ENCODE results near the gene PSMC1. TPM values are rescaled to one million over a fixed set of nuclear protein-coding genes. Genes with fewer than 3 reads are reported as not detected.
A peak's percentile ranks its signal among the peaks of the same experiment; 100 is the strongest.
"Not testable (repeated sequence)": the region's sequence is repeated elsewhere in the genome, so short reads cannot be mapped to it uniquely, and the experiment has no call there.

The PSMC1 gene
- total RNA-seq = 10 to 100 TPM; 50.7 to 67.9 (median 53.3) TPM
- total RNA-seq (2013) = 72.1 TPM
- total RNA-seq = 37.3 to 209 (median 57.0) reads per million in 29 experiments

- ATAC-seq (replicated peaks in 1 of 4) = peak; percentile 96 to 99 (median 98)
- under 1% methylated on average over 40 of the region's 55 CpGs for WGBS (ENCODE audit: insufficient coverage)
- no peaks in the 10 kb centered on the region for H3K9me3 ChIP-seq
- Mint-ChIP-seq H3K27me3 (peaks cover 8 to 24% of the 10 kb centered on the region in 2 donors), H3K4me3 (peak within 1 kb of the TSS; percentile 97 to 99 (median 98)), H3K36me3 (peaks cover 18% of the 10 kb centered on the region), H3K27ac (peak within 1 kb of the TSS; percentile 94 to 96), H3K4me1 (peaks cover 33 to 34% (median 33%) of the 10 kb centered on the region in 3 donors), H3K9me3 (peaks cover 0 to 5% (median 0%) of the 10 kb centered on the region in 3 donors)
- peaks cover 0 to 8% of the 10 kb centered on the region in 2 experiments for H3K27me3 ChIP-seq (replicated peaks in 1 of 2; ENCODE audit: control insufficient read depth in 2 of 2, extremely low read depth in 1 of 2, insufficient read depth in 2 of 2, low read length in 1 of 2)
- POLR2A ChIA-PET = interaction anchor here in 1 of 2 donors (0.5 to 0.9 kb wide), 3 partner anchors 303 to 888 kb away, joined by 3 read pairs; no protein-coding TSS in a partner anchor
- H3K4me3 ChIP-seq (ENCODE audit: control insufficient read depth in 1 of 2, extremely low read depth in 1 of 2, low read length in 1 of 2) = peak within 1 kb of the TSS; percentile 88 to 90
- peak; percentile 68 to 90 (median 81) for DNase-seq
- CTCF ChIA-PET = interaction anchor here in 1 of 2 donors (0.9 to 1.5 kb wide), 2 partner anchors 9 to 11 kb away, joined by 3 to 4 read pairs; no protein-coding TSS in a partner anchor
- peaks cover 8 to 9% of the 10 kb centered on the region in 2 experiments for H3K4me1 ChIP-seq (ENCODE audit: control insufficient read depth in 1 of 2, extremely low read depth in 1 of 2, insufficient read depth in 2 of 2, low read length in 2 of 2)
- peak within 1 kb of the TSS; percentile 69 for H3K27ac ChIP-seq (ENCODE audit: low read length)
- H3K36me3 ChIP-seq (ENCODE audit: control insufficient read depth in 2 of 2, extremely low read depth in 1 of 2, insufficient read depth in 1 of 2, low read length in 1 of 2) = peaks cover 0 to 17% of the 10 kb centered on the region in 2 donors
Observed at GRCh38 chr14:90256354-90257131, at the start of gene PSMC1. TSS of gene PSMC1 (plus strand) at chr14:90256553. CDS start at chr14:90256598, 45 bp downstream.

GRCh38 chr14:90213099-90213748 lies 43.1 kb upstream of the PSMC1 start:
- H3K4me1 Mint-ChIP-seq = no peaks in the 10 kb centered on the region

GRCh38 chr14:90228478-90228877 lies 27.9 kb upstream of the PSMC1 start:
- H3K4me3 ChIP-seq (ENCODE audit: control insufficient read depth in 1 of 2, extremely low read depth in 1 of 2, low read length in 1 of 2) = no peak overlapping the region
- no peak overlapping the region for H3K27ac Mint-ChIP-seq
- H3K27ac ChIP-seq (ENCODE audit: low read length) = no peak overlapping the region
- ATAC-seq (replicated peaks in 1 of 4) = no peak
- no peaks in the 10 kb centered on the region for H3K36me3 Mint-ChIP-seq
- peaks cover 0 to 17% (median 4%) of the 10 kb centered on the region in 3 donors for H3K9me3 Mint-ChIP-seq
- WGBS (ENCODE audit: insufficient coverage) = no CpG with 5 or more reads among the region's 4 CpGs
- H3K4me1 Mint-ChIP-seq = no peaks in the 10 kb centered on the region
- no peaks in the 10 kb centered on the region for H3K27me3 ChIP-seq (replicated peaks in 1 of 2; ENCODE audit: control insufficient read depth in 2 of 2, extremely low read depth in 1 of 2, insufficient read depth in 2 of 2, low read length in 1 of 2)
- peaks cover 6 to 7% of the 10 kb centered on the region in 2 donors for H3K27me3 Mint-ChIP-seq
- no peak for DNase-seq
- no peaks in the 10 kb centered on the region for H3K4me1 ChIP-seq (ENCODE audit: control insufficient read depth in 1 of 2, extremely low read depth in 1 of 2, insufficient read depth in 2 of 2, low read length in 2 of 2)
- H3K36me3 ChIP-seq (ENCODE audit: control insufficient read depth in 2 of 2, extremely low read depth in 1 of 2, insufficient read depth in 1 of 2, low read length in 1 of 2) = no peaks in the 10 kb centered on the region
- ChIA-PET CTCF (no interaction called here), POLR2A (no interaction called here)
- no peaks in the 10 kb centered on the region for H3K9me3 ChIP-seq
- no peak overlapping the region for H3K4me3 Mint-ChIP-seq

More at GRCh38 chr14:90213099-90213748, 43.1 kb upstream of the PSMC1 start:
- H3K27ac ChIP-seq (ENCODE audit: low read length) = no peak overlapping the region
- peaks cover 0 to 5% (median 0%) of the 10 kb centered on the region in 3 donors for H3K9me3 Mint-ChIP-seq
- POLR2A ChIA-PET = no interaction called here
- no peak overlapping the region for H3K4me3 Mint-ChIP-seq
- 74% methylated on average over 4 of the region's 7 CpGs for whole genome bisulfite sequencing (ENCODE audit: insufficient coverage)
- CTCF ChIA-PET = no interaction called here
- no peaks in the 10 kb centered on the region for H3K36me3 ChIP-seq (ENCODE audit: control insufficient read depth in 2 of 2, extremely low read depth in 1 of 2, insufficient read depth in 1 of 2, low read length in 1 of 2)
- no peaks in the 10 kb centered on the region for H3K36me3 Mint-ChIP-seq
- no peak for ATAC-seq (replicated peaks in 1 of 4)
- no peak for DNase-seq
- H3K9me3 ChIP-seq = no peaks in the 10 kb centered on the region
- peaks cover 28 to 33% of the 10 kb centered on the region in 2 donors for H3K27me3 Mint-ChIP-seq
- no peak overlapping the region for H3K27ac Mint-ChIP-seq
- no peaks in the 10 kb centered on the region for H3K4me1 ChIP-seq (ENCODE audit: control insufficient read depth in 1 of 2, extremely low read depth in 1 of 2, insufficient read depth in 2 of 2, low read length in 2 of 2)
- H3K4me3 ChIP-seq (ENCODE audit: control insufficient read depth in 1 of 2, extremely low read depth in 1 of 2, low read length in 1 of 2) = no peak overlapping the region
- H3K27me3 ChIP-seq (replicated peaks in 1 of 2; ENCODE audit: control insufficient read depth in 2 of 2, extremely low read depth in 1 of 2, insufficient read depth in 2 of 2, low read length in 1 of 2) = peaks cover 0 to 11% of the 10 kb centered on the region in 2 experiments

- H3K9me3 Mint-ChIP-seq; H3K4me1 ChIP-seq (ENCODE audit: control insufficient read depth in 1 of 2, extremely low read depth in 1 of 2, insufficient read depth in 2 of 2, low read length in 2 of 2); H3K4me3 ChIP-seq (ENCODE audit: control insufficient read depth in 1 of 2, extremely low read depth in 1 of 2, low read length in 1 of 2); H3K4me1 Mint-ChIP-seq; CTCF ChIA-PET; H3K27ac Mint-ChIP-seq; H3K27me3 ChIP-seq (replicated peaks in 1 of 2; ENCODE audit: control insufficient read depth in 2 of 2, extremely low read depth in 1 of 2, insufficient read depth in 2 of 2, low read length in 1 of 2); ATAC-seq (replicated peaks in 1 of 4); H3K27ac ChIP-seq (ENCODE audit: low read length); H3K27me3 Mint-ChIP-seq; H3K36me3 ChIP-seq (ENCODE audit: control insufficient read depth in 2 of 2, extremely low read depth in 1 of 2, insufficient read depth in 1 of 2, low read length in 1 of 2); H3K4me3 Mint-ChIP-seq; DNase-seq; H3K36me3 Mint-ChIP-seq; POLR2A ChIA-PET; H3K9me3 ChIP-seq: not testable (repeated sequence)
- no CpG with 5 or more reads among the region's 1 CpG for WGBS (ENCODE audit: insufficient coverage)
Observed at GRCh38 chr14:90229942-90230341, 26.4 kb upstream of the PSMC1 start.

- Mint-ChIP-seq H3K36me3 (peaks cover 4% of the 10 kb centered on the region), H3K27ac (no peak overlapping the region), H3K4me3 (no peak overlapping the region), H3K4me1 (peaks cover 0 to 10% (median 2%) of the 10 kb centered on the region in 3 donors), H3K9me3 (peaks cover 7 to 26% (median 21%) of the 10 kb centered on the region in 3 donors), H3K27me3 (peaks cover 20 to 22% of the 10 kb centered on the region in 2 donors)
- peaks cover 0 to 29% of the 10 kb centered on the region in 2 experiments for H3K27me3 ChIP-seq (replicated peaks in 1 of 2; ENCODE audit: control insufficient read depth in 2 of 2, extremely low read depth in 1 of 2, insufficient read depth in 2 of 2, low read length in 1 of 2)
- POLR2A ChIA-PET = no interaction called here
- peak; percentile 52 to 70 (median 62) for ATAC-seq (replicated peaks in 1 of 4)
- peak in 32 of 35 experiments; percentile 8 to 68 (median 46) for DNase-seq
- H3K4me1 ChIP-seq (ENCODE audit: control insufficient read depth in 1 of 2, extremely low read depth in 1 of 2, insufficient read depth in 2 of 2, low read length in 2 of 2) = peaks cover 0 to 4% of the 10 kb centered on the region in 2 experiments
- no peaks in the 10 kb centered on the region for H3K36me3 ChIP-seq (ENCODE audit: control insufficient read depth in 2 of 2, extremely low read depth in 1 of 2, insufficient read depth in 1 of 2, low read length in 1 of 2)
- H3K27ac ChIP-seq (ENCODE audit: low read length) = no peak overlapping the region
- no peak overlapping the region for H3K4me3 ChIP-seq (ENCODE audit: control insufficient read depth in 1 of 2, extremely low read depth in 1 of 2, low read length in 1 of 2)
- WGBS (ENCODE audit: insufficient coverage) = 6% methylated on average over 14 of the region's 25 CpGs
- no peaks in the 10 kb centered on the region for H3K9me3 ChIP-seq
- CTCF ChIA-PET = interaction anchor here (0.7 to 2.2 kb wide), 5 partner anchors 20 to 296 kb away, joined by 3 to 11 read pairs (median 3); no protein-coding TSS in a partner anchor
Observed at GRCh38 chr14:90235179-90235976, 21.0 kb upstream of the PSMC1 start.

GRCh38 chr14:90239139-90239538 lies 17.2 kb upstream of the PSMC1 start:
- ATAC-seq (replicated peaks in 1 of 4) (no peak), DNase-seq (no peak)
- Histone ChIP-seq H3K9me3 (no peaks in the 10 kb centered on the region), H3K27me3 (replicated peaks in 1 of 2; ENCODE audit: control insufficient read depth in 2 of 2, extremely low read depth in 1 of 2, insufficient read depth in 2 of 2, low read length in 1 of 2) (peaks cover 0 to 32% of the 10 kb centered on the region in 2 experiments), H3K36me3 (ENCODE audit: control insufficient read depth in 2 of 2, extremely low read depth in 1 of 2, insufficient read depth in 1 of 2, low read length in 1 of 2) (no peaks in the 10 kb centered on the region), H3K4me3 (ENCODE audit: control insufficient read depth in 1 of 2, extremely low read depth in 1 of 2, low read length in 1 of 2) (no peak overlapping the region), H3K27ac (ENCODE audit: low read length) (no peak overlapping the region), H3K4me1 (ENCODE audit: control insufficient read depth in 1 of 2, extremely low read depth in 1 of 2, insufficient read depth in 2 of 2, low read length in 2 of 2) (peaks cover 0 to 4% of the 10 kb centered on the region in 2 experiments)
- no peak overlapping the region for H3K4me3 Mint-ChIP-seq
- 100% methylated on average over 2 of the region's 3 CpGs for WGBS (ENCODE audit: insufficient coverage)
- peaks cover 9% of the 10 kb centered on the region for H3K36me3 Mint-ChIP-seq
- peaks cover 17 to 25% of the 10 kb centered on the region in 2 donors for H3K27me3 Mint-ChIP-seq
- no peak overlapping the region for H3K27ac Mint-ChIP-seq
- H3K4me1 Mint-ChIP-seq = peaks cover 0 to 10% (median 2%) of the 10 kb centered on the region in 3 donors
- CTCF ChIA-PET = no interaction called here
- POLR2A ChIA-PET = no interaction called here
- H3K9me3 Mint-ChIP-seq = peaks cover 7 to 52% (median 38%) of the 10 kb centered on the region in 3 donors
